Measurements from ENCODE around the gene GJA5. TPM values are rescaled to one million over a fixed set of nuclear protein-coding genes. Genes with fewer than 3 reads are reported as not detected.

Gene GJA5
- 1 to 10 TPM in 5 of 6 donors, under 1 TPM in 1; 0.57 to 4.6 (median 2.0) TPM for total RNA-seq
- polyA plus RNA-seq: 1 to 10 TPM; 1.6 to 2.6 TPM

DNA sequence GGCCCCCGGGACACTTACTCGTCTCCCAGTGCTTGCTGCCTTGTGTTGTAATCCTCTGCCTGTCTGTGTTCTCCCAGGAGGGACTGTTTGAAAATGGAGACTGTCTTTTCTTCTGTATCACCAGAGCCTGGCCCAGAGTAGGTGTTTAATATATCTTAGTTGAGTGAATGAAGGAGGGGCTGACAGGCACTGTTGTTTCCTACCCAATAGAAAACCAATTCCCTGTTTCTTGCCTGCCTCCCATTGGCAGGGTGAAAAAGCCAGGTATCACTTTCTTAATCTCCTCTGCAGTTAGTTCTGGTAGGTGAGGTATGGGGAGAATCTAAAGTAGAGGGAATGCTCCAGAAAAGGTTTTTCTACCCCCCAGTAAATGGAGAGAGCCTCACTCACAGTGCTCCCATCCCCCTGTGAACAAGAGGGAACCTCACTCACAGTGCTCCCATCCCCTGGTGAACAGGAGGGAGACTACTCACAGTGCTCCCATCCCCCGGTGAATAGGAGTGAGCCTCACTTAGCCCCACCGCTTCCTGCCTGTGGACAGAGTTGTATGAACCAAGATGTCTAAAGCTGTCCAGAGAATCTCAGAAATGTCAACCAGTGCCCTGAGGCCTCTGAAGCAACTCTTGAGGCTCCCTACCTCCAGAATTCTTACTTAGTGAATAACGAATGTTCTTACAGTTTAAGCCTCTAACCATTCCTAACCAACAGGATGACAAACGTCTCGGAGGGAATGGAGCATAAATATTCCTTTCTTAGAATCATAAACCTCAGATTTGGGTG is at the start of gene GJA5:
Gene GJA5 (minus strand): TSS at position 122 of the 780 bp plus-strand sequence. CDS start 1,364 bp downstream, outside the sequence.
- H3K27ac ChIP-seq: no peak within 1 kb of the TSS
- FAIRE-seq: no peak
- no peaks in the 10 kb centered on the region for H3K36me3 ChIP-seq
- ATAC-seq: no peak
- no peaks in the 10 kb centered on the region for H3K27me3 ChIP-seq
- no peaks in the 10 kb centered on the region for H3K9me3 ChIP-seq
- H3K4me1 ChIP-seq: no peaks in the 10 kb centered on the region
- intact Hi-C loops (cut with DNase I): no loop called here
- WGBS, 2 donors: 81 to 87% methylated on average over 7 of the region's 7 CpGs
- H3K4me3 ChIP-seq: no peak within 1 kb of the TSS
- TF ChIP-seq CTCF (IDR thresholded peaks at IDR 0.05): no peak
- DNase-seq: no peak

GRCh38 chr1:147809236-147809635 is 48.8 kb upstream of the GJA5 start:
- H3K4me1 ChIP-seq: no peaks in the 10 kb centered on the region
- no peak for DNase-seq
- 32 to 37% methylated on average over 1 of the region's 1 CpG for WGBS, 2 donors
- intact Hi-C loops (cut with DNase I): loop anchor here in 1 of 3 donors (10.0 kb wide), 1 partner anchor 64 kb away; no protein-coding TSS in a partner anchor
- no peak for FAIRE-seq
- H3K27ac ChIP-seq: no peak overlapping the region
- H3K9me3 ChIP-seq: no peaks in the 10 kb centered on the region
- no peak overlapping the region for H3K4me3 ChIP-seq
- H3K36me3 ChIP-seq: no peaks in the 10 kb centered on the region
- ATAC-seq: no peak
- no peaks in the 10 kb centered on the region for H3K27me3 ChIP-seq
- TF ChIP-seq CTCF (IDR thresholded peaks at IDR 0.05): no peak

- WGBS, 2 donors: 16 to 21% methylated on average over 4 of the region's 4 CpGs
- FAIRE-seq (no peak), ATAC-seq (no peak), DNase-seq (no peak)
- no peaks in the 10 kb centered on the region for H3K4me1 ChIP-seq
- no peaks in the 10 kb centered on the region for H3K27me3 ChIP-seq
- H3K9me3 ChIP-seq: no peaks in the 10 kb centered on the region
- TF ChIP-seq CTCF (IDR thresholded peaks at IDR 0.05): no peak
- H3K27ac ChIP-seq: no peak overlapping the region
- no peak overlapping the region for H3K4me3 ChIP-seq
- H3K36me3 ChIP-seq: no peaks in the 10 kb centered on the region
- intact Hi-C loops (cut with DNase I): loop anchor here in 1 of 3 donors (10.0 kb wide), 1 partner anchor 63 kb away; no protein-coding TSS in a partner anchor
Measured at GRCh38 chr1:147808025-147808424, 47.6 kb upstream of the GJA5 start.

- Histone ChIP-seq H3K4me1 (no peaks in the 10 kb centered on the region), H3K4me3 (no peak overlapping the region), H3K27me3 (no peaks in the 10 kb centered on the region), H3K9me3 (no peaks in the 10 kb centered on the region), H3K36me3 (no peaks in the 10 kb centered on the region), H3K27ac (no peak overlapping the region)
- ATAC-seq (no peak), FAIRE-seq (no peak), DNase-seq (no peak)
- intact Hi-C loops (cut with DNase I): loop anchor here in 1 of 3 donors (10.0 kb wide), 1 partner anchor 63 kb away; no protein-coding TSS in a partner anchor
- WGBS, 2 donors: 70 to 77% methylated on average over 4 of the region's 4 CpGs
- TF ChIP-seq CTCF (IDR thresholded peaks at IDR 0.05): no peak
Measured at GRCh38 chr1:147807405-147807804, 47.0 kb upstream of the GJA5 start.
